UCSD-AML1 (cell line): Measurements from ENCODE around the gene TBX18.

Source experiments
- DNase-seq: peaks from one replicate; lab custom pipeline; 2025; ENCODE audit not compliant: unreplicated experiment; lab: John Stamatoyannopoulos, UW

The TBX18 gene

GRCh38 chr6:84764332-84765049, at the start of gene TBX18:
TSS of gene TBX18 (minus strand) at chr6:84764598. CDS start at chr6:84764181, 417 bp downstream.
- no peak for DNase-seq

GRCh38 chr6:84811351-84811750, 47.0 kb upstream of the TBX18 start:
- no peak for DNase-seq

GRCh38 chr6:84809455-84809854, 45.1 kb upstream of the TBX18 start:
- DNase-seq, result no peak

DNA sequence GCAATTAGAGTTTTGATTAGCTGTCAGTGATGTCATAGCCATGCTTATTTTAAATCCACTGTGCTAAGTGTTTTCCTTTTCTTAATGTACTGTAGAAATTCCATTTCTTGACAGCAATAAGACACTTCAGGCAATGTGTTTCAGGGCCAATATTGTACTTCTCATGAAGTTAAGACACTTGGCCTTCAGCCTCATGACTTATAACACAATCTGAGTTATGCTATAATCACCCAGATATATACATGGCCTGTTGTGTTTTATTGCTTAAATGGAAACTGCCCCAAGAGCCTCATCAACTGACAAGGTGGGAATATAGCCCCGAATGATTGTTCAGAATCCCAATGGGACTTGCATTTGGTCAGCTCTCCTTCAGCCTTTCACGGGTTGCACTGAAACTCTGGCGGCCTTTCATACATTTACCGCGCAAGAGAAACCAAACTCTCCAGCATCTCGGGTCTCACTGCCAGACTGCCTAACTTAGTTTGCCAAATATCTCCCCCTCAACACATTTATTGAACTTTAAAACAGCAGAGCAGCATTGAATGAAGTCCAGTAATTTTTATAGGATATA, 44.2 kb upstream of the TBX18 start:
- no peak for DNase-seq

GRCh38 chr6:84805145-84805544, 40.7 kb upstream of the TBX18 start:
- DNase-seq, result no peak

DNA sequence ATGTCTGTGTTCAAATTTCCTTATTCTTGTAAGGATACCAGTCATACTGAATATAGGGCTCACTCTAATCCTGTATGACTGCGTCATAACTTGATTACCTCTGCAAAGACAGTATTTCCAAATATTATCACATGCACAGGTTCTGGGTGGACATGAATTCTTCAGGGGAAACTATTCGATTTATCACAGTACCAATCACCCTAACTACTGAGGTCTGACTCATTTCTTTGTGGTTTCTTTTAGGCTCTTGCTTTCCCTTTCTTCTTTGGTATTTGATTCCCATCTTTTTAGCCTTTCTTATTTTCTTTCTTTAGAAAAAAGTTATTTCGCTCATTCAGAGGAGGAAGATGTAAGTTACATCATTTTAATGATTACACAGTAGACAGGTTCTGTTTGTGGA, 40.3 kb upstream of the TBX18 start:
- no peak for DNase-seq

DNA sequence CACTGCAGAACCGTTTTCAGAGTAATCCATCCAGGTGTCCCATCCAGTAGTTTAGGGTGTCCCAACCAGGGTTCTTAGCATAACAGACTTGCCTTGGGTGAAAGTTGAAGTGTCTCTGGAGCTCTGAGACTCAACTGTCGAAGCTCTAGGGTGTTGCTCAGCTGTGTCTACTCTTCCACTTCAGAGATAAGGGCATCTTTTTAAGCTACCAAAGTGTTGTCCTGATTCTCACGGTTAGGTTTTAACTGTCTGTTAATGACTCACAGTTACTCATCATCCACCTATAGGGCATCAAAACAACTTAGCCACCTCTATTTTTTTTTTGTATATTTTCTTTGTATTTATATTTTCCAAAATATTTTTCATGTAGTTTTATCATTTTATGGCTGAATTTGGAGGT, 36.9 kb upstream of the TBX18 start:
- DNase-seq, result no peak

DNA sequence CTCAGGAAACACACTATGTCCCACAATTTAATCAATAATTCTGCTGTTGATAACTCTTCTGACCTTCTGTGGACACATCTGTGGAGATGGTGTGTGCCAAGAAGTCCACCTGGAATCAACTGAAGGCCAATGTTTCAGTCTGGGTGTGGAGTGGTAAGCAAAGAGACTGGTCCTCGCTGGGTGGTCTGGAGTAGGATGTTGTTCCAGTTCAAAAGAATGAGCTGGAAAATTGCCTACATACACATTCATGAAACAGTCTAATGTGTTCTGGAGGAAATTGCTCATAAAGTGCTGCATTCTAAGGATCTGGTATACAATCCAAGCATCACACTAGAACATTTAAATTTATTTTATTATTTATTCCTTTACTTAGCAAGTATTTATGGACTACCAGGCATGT, 33.9 kb upstream of the TBX18 start:
- DNase-seq, result no peak

GRCh38 chr6:84796343-84796742, 31.9 kb upstream of the TBX18 start:
- no peak for DNase-seq

GRCh38 chr6:84791927-84792326, 27.5 kb upstream of the TBX18 start:
- DNase-seq, result no peak

DNA sequence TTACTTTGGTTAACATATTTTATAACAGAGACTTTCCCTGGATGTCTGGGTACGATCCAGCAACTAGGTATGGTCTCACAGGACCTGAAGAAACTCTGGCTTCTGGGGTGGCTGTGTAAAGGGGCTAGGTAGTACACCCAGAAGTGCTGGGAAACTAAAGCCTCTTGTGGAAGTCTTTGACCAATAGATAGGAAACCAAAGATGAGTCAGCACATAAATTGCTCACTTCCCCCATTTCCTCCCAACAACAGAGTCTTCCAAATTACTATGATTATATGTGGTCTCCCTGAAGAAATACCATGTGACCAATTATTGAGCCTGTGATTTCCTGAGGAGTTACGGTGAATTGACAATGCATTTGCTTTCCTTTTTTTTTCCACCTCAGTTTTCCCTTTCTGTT, 26.8 kb upstream of the TBX18 start:
- DNase-seq, result peak; percentile 8

DNA sequence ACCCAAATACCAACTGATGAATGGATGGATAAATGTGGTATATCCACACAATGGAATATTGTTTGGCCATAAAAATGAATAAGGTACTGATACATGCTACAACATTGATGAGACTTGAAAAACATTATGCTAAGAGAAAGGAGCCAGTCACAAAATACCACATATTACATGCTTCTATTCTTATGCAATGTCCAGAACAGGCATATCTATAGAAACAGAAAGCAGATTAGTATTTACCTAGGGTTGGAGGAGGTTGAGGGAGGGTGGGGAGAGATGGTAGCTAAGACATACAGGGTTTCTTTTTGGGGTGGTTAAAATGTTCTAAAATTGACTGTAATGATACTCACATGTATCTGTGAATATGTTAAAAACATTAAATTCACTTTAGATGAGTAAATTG, 24.8 kb upstream of the TBX18 start:
- no peak for DNase-seq

GRCh38 chr6:84788689-84789088, 24.3 kb upstream of the TBX18 start:
- no peak for DNase-seq

DNA sequence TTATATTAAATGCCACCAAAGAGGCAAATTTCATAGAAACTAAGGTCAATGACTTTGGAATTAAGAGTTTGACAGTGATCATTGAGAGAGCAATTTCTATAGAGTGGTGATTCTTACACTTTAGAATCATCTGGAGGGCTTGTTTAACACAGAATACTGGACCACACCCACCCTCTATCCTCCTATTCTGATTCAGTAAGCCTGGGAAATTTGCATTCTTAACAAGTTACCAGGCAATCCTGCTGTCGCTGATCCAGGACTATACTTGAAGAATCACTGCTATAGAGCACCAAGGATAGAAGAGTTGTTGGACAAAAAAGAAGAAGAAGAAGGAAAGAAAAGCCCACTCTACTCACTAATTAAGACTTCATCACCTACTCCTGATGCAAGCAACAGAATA, 21.3 kb upstream of the TBX18 start:
- no peak for DNase-seq

DNA sequence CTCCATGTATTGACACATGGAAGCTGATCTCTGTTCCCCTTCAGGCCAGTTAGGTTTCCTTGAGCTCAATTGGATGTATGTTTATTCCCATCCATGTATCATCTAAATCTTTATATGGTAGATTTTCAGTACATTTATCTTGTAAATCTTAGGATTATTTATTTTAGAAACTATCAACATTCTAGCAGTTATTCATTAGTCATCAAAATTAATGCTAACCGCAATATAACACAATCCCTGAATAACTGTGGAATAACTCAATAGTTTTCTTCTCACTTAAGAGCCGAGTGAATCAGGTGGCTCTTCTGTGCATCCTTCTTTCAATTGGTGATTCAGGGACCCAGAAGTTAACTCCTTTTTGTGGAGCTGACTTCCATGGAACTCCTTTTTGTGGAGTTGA, 15.5 kb upstream of the TBX18 start:
- no peak for DNase-seq

- DNase-seq, result peak; percentile 10
These were observed 15.0 kb upstream of the TBX18 start for GRCh38 chr6:84779380-84779779.

DNA sequence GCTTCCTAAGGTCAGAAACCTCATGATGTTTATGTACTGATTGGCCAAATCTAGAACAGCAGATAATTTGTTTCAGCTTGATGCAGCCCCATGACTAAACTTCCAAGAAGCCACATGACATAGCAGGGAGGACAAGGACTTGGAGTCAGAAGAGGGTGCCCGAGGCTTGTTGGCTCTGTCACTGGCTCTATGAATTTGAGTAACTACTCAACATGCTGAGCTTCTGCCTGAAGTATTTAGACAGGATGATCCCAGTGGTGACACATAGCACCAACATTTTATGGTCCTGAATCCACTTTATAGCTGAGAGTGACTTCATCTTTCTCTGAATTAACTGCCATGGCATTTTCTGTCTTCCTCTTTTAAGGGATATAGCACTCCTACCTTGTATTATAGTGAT, 13.5 kb upstream of the TBX18 start:
- no peak for DNase-seq

GRCh38 chr6:84776392-84776791, 12.0 kb upstream of the TBX18 start:
- DNase-seq, result no peak

GRCh38 chr6:84775751-84776150, 11.4 kb upstream of the TBX18 start:
- no peak for DNase-seq

GRCh38 chr6:84774985-84775284, 10.5 kb upstream of the TBX18 start:
- DNase-seq, result no peak

GRCh38 chr6:84774157-84774984, 10.0 kb upstream of the TBX18 start:
- no peak for DNase-seq

DNA sequence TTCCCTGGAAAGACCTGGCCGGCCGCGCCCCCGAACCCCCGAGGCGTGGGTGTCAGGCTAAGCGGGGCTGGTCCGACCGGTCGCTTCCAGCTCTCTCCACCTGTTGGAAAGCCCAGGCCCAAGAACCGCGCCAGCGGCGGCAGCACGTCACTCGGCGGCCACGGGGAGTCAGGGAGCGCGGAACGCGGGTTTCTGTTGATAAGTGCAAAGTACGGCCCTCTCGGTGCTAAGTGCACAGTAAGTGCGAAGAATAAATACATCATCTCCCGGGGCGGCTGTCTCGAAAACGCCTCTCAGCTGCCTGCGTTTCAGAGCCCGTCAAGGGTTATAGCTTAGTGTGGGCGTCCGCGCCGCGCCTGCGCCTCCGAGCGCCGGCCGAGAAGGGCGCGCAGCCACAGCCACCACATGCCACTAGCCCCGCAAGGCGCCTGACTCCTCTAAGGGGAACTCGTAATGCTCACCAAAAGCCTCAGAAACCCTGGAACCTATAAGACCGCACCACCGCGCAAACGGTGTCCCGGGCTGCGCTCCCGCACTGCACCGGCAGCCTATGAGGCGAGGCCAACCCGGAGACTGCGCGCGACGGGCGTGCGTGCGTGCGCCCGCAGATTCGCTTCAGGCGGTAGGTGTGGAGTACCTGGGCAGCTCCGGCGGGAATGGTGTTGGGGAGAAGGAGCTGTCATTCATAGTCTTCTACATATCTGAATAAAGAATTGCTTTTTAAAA, 9.2 kb upstream of the TBX18 start:
- DNase-seq, result no peak
